Amniotic epithelial cell (primary cell): ENCODE measurements around the gene ARF1.

Source experiments
- DNase-seq: peaks from one replicate; pipeline ENCODE4 v3.0.0-alpha.2; 2010; ENCODE audit warnings: low read depth

The ARF1 gene

GRCh38 chr1:228071839-228072657, 10.5 kb upstream of the ARF1 start:
- DNase-seq = no peak

- no peak for DNase-seq
Measured at GRCh38 chr1:228072658-228073043, 9.9 kb upstream of the ARF1 start.

GRCh38 chr1:228073061-228073856, 9.2 kb upstream of the ARF1 start:
- no peak for DNase-seq

- DNase-seq = no peak
Measured at GRCh38 chr1:228073857-228074545, 8.5 kb upstream of the ARF1 start.

- DNase-seq = no peak
Measured at GRCh38 chr1:228074954-228075730, 7.4 kb upstream of the ARF1 start.

- DNase-seq = no peak
Measured at GRCh38 chr1:228075801-228076271, 6.7 kb upstream of the ARF1 start.

GRCh38 chr1:228076796-228077430, 5.6 kb upstream of the ARF1 start:
- DNase-seq = no peak

- DNase-seq = no peak
Measured at GRCh38 chr1:228077565-228078330, 4.8 kb upstream of the ARF1 start.

GRCh38 chr1:228079013-228079412, 3.5 kb upstream of the ARF1 start:
- no peak for DNase-seq

GRCh38 chr1:228079601-228080263, 2.8 kb upstream of the ARF1 start:
- no peak for DNase-seq

GRCh38 chr1:228081144-228081543, 1.4 kb upstream of the ARF1 start:
- DNase-seq = no peak

GRCh38 chr1:228081578-228082213, 812 bp upstream of the ARF1 start:
- DNase-seq = no peak

GRCh38 chr1:228082918-228083870, 686 bp downstream of the ARF1 start:
- no peak for DNase-seq

- DNase-seq = no peak
Measured at GRCh38 chr1:228083871-228084278, 1.4 kb downstream of the ARF1 start.

- DNase-seq = peak; percentile 87
Measured at GRCh38 chr1:228084325-228084724, 1.8 kb downstream of the ARF1 start.

GRCh38 chr1:228084797-228085196, 2.3 kb downstream of the ARF1 start:
- DNase-seq = no peak

GRCh38 chr1:228085287-228085951, 2.9 kb downstream of the ARF1 start:
- peak; percentile 92 for DNase-seq

GRCh38 chr1:228087771-228088251, 5.3 kb downstream of the ARF1 start:
- DNase-seq = peak; percentile 86
